HG02852 (cell line): ENCODE data around the gene AHCYL2.

Source experiments
- ATAC-seq: cut with Tn5 transposase; IDR thresholded peaks from one replicate; pipeline ENCODE4 v1.9.1; 2021; ENCODE audit warnings: mild to moderate bottlenecking, moderate library complexity; ENCODE audit not compliant: unreplicated experiment

AHCYL2 gene

DNA sequence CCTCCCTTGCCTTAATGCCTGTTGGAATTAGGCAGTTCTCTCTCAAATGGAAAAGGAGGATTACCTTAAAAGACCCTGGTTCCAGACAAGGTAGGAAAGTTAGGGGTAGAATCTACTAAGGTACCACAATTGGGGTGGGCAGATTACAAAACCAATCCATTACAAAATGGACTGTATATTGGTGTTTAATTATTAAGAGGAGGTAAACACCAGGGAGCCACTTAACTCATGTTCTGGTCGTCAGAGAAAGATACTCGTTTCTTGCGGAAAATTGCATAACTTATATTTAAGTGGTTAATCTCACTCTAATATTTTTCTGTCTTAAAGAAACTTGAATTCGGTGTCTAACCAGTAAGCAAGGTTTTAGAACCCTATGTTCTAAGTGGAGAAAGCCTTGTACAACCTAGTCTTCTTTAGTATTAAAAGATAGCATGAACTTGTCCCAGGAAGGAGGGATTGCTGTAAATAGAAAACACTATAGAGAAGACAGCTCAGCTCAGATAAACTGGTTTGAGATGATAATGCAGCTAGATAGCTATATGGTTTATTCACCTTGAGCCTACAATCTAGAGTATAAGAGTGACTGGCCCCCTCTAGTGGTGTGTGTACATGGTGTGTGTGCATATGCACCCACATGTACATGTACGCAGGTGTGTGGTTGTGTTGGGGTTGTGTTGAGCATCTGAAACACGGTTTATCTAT is 151.4 kb downstream of the AHCYL2 start:
- ATAC-seq, result no peak

GRCh38 chr7:129376778-129377700 is 152.2 kb downstream of the AHCYL2 start:
- ATAC-seq, result no peak

- ATAC-seq, result no peak
These were observed 157.1 kb downstream of the AHCYL2 start for GRCh38 chr7:129381710-129382484.

GRCh38 chr7:129383542-129384132 is 158.8 kb downstream of the AHCYL2 start:
- no peak for ATAC-seq

DNA sequence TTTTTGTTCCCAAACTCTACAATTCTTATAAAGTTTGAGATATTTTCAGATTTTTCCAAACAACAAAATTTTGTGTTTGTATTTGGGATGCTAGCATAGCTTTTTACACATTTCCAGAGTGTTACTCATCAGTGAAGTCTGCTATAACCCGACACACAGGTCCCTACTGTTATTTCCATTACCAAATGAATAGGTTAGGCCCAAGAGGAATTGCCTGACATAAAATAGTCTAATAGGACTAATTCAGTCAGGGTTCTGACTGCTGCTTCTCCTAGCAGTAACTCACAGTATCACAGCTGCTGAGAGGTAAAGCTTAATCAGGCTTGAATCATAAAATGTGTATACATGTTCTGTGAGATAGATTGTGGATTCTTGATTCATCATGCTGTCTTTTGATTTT is 160.3 kb downstream of the AHCYL2 start:
- ATAC-seq, result no peak

DNA sequence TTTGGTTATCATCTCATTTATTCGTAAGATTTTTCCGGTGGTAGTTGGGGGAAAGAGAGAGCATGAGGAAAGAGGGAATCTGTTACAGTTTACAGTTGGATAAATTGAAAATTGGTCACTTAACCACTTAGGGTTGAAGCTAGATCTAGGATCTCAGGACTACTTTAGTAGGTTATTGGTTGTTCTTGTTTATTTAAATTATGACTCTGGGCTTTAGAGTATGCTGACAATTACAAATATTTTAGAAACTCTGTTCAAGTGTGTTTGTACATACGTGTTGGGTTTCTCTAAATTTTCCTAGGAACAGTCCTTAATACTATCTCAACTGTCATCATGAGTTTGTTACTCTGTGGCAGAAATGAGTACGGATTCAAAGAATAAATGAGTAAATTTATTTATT is 160.8 kb downstream of the AHCYL2 start:
- ATAC-seq, result no peak

DNA sequence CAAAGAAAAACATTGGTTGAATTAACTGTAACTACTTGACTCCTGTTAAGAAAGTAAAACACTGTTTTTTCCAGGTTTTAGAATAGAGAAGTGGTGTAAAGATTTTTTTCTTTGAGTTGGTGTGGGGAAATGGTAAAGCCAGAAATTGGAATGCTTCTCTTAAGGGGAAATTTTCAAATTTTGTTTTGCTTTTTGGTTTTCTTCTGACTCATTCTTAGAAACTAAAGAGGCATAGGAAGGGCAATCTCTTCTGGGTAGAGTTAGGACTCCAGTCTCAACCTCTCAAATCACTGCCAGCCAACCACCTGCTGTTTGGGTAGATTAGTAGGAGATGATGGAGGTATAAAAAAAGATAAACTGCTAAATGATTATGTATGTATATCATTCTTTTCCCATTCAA is 161.7 kb downstream of the AHCYL2 start:
- ATAC-seq, result no peak

- no peak for ATAC-seq
These were observed 162.7 kb downstream of the AHCYL2 start for GRCh38 chr7:129387537-129387936.

DNA sequence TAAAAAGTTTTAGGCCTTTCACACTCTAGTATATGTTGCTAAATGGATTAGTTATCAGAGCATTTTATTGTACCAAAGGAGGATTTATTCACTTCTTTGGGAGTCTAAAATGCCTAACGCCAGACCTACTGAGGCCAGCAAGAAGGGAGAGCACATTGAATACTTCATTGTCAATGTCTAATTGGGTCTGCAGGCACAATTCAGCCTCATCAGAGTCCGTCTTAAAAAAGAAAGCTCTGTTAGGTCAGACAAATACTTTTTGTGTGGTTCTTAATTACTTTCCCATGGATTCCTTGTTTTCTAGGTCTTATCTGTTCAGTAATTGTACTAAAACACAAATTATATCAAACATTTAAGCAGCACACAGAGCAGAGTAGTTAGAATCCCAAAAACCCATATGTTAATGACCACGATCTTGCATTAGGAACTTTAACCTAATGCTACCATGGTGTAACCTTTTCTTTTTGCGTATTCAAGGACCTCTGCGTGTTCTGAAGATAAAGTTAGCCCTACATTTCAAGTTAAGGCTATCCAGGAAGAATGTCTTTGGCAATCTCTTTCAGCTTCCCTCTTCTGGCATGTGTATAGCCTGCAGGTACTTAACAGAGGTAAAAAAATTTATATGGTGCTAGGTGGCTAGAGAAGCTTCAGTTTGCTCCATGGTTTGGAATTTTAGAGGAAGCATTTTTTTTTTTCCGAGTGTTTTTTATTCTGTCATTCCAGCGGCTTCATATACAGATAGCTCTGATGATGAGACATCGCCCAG is 163.7 kb downstream of the AHCYL2 start:
- no peak for ATAC-seq

DNA sequence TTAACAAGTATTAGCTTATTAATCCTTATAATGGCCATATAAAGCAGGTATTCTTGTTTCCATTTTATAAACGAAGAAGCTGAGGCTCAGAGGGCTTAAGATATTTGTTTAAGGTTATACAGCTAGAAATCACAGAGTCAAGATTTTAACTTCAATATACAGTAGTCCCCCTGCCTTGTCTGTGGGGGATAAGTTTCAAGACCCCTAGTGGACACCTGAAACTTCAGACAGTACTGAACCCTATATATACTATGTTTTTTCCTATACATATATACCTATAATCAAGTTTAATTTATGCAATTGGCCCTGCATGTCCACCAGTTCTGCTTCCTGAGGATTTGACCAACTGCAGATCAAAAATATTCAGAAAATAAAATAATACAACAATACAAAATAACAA is 165.0 kb downstream of the AHCYL2 start:
- ATAC-seq, result no peak

GRCh38 chr7:129390314-129390713 is 165.5 kb downstream of the AHCYL2 start:
- ATAC-seq, result no peak

- ATAC-seq, result no peak
These were observed 166.8 kb downstream of the AHCYL2 start for GRCh38 chr7:129391546-129392171.

DNA sequence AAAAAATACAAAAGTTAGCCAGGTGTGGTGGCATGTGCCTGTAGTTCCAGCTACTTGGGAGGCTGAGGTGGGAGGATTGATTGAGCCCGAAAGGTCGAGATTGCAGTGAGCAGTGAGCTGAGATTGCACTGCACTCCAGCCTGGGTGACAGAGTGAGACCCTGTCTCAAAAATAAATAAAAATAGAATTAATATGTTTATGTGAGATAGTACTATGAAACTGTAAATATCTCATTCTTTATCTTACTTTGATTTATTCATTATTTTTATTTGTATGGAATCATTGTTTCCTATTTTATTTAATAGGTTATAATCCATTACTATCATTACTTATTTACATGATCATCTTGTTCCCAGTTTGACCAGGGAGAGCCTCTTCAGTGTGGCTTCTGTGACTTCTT is 168.4 kb downstream of the AHCYL2 start:
- ATAC-seq, result no peak

- no peak for ATAC-seq
These were observed 169.3 kb downstream of the AHCYL2 start for GRCh38 chr7:129394101-129394500.

DNA sequence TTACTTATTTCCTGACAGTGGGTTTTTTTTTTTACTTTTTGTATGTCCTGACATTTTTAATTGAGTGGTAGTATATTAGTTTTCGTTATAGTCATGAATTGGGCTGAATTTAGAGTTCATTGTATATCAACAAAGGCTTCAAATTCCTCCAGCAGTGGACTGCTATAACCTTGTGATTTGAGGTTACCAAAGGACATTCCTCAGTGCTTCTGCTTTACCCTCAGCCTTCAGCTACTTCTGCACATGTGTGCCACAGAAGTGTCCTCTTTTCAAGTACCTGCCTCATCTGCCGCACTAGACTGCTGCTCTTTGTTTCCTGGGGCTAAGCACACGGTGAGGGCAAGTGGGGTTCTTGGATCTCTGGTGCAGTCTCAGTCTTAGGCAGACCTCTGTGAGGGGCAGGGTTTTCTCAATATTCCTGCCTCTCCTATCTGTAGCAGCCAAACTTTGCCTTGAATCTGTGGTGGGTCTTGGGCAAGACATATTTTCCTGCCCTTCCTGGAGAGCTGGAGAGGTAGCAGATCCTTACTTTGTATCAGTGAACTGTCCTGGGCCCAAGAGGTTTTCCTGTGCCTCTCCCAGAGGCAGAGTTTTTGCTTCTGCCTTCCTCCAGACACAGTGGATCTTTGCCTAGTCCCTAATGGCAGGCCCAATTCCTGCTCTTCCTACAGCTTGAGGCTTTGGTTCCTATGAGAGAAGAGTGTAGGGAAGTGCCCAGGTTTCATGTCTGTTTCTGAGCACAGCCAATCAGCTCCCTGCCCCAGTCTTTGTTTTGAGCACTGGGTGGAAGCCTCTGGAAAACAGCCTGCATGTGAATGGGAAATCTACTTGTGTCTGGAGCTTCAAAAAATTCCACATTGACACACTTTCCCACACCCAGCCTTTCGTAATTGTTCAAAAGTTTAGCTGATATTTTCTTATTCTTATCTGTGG is 170.4 kb downstream of the AHCYL2 start:
- no peak for ATAC-seq

- ATAC-seq, result no peak
These were observed 176.6 kb downstream of the AHCYL2 start for GRCh38 chr7:129401228-129401966.

GRCh38 chr7:129401967-129402860 is 177.4 kb downstream of the AHCYL2 start:
- no peak for ATAC-seq
